A673 (cell line): ENCODE results near the gene ARFGEF2.

Source experiments
- EZH2 ChIP-seq: fragments of 200-600 bp; sonication (generic); IDR thresholded peaks from 2 replicates; pipeline ENCODE4 v1.6.1; 2017; ENCODE audit warnings: borderline replicate concordance, low read depth, mild to moderate bottlenecking, mixed read lengths, antibody characterized with exemption, low read length; ENCODE audit not compliant: poor library complexity, severe bottlenecking
- TF ChIP-seq, protein P1 (sequence below): fragments of 300-800, 200-600 bp; sonication (generic); conservative IDR thresholded peaks from 2 replicates; pipeline ENCODE4 v1.5.1; 2017; ENCODE audit warnings: low read depth, mild to moderate bottlenecking, antibody characterized with exemption, low read length, moderate library complexity, mixed read lengths

DNA sequence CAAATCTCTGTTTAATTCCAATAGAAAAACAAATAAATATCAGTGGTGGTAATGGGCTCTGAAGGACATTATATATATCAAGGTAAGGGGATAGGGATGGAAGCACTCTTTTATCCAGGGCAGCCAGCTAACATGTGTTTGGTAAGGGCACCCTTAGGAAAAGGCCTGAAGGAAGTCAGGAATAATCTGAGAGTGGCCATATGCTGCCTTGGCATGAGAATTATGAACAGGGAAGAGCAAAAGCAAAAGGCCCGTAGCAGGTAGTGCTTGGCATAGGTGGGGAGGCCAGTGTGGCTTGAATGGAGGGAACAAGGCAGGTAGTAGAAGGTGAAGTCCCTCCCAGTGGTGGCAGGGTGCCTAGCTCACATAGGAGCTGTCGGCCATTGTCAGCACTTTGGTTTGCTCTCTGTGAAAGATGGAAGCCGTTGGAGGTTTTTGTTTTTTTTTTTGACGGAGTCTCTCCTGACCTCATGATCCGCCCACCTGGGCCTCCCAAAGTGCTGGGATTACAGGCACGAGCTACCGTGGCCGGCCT lies 85.0 kb downstream of the ARFGEF2 start:
- TF ChIP-seq, protein P1, sequence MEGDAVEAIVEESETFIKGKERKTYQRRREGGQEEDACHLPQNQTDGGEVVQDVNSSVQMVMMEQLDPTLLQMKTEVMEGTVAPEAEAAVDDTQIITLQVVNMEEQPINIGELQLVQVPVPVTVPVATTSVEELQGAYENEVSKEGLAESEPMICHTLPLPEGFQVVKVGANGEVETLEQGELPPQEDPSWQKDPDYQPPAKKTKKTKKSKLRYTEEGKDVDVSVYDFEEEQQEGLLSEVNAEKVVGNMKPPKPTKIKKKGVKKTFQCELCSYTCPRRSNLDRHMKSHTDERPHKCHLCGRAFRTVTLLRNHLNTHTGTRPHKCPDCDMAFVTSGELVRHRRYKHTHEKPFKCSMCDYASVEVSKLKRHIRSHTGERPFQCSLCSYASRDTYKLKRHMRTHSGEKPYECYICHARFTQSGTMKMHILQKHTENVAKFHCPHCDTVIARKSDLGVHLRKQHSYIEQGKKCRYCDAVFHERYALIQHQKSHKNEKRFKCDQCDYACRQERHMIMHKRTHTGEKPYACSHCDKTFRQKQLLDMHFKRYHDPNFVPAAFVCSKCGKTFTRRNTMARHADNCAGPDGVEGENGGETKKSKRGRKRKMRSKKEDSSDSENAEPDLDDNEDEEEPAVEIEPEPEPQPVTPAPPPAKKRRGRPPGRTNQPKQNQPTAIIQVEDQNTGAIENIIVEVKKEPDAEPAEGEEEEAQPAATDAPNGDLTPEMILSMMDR: no peak
- TF ChIP-seq EZH2: no peak
